ENCODE data around the gene BMERB1.

- no peak for TF ChIP-seq TCF7L2 (IDR thresholded peaks at IDR 0.05; ENCODE audit: low read depth, low read length)
- no peak for TF ChIP-seq CTCF (IDR thresholded peaks at IDR 0.05)
- TF ChIP-seq POLR2AphosphoS5 (IDR thresholded peaks at IDR 0.05; ENCODE audit: low read depth, low read length), result no peak
- no peak for TF ChIP-seq REST (IDR thresholded peaks at IDR 0.05; ENCODE audit: insufficient read depth in 1 of 2, low read depth in 2 of 2, low read length in 1 of 2)
- TF ChIP-seq SIN3A (IDR thresholded peaks at IDR 0.05; ENCODE audit: borderline replicate concordance, insufficient read depth, low read depth, low read length), result no peak
Observed at GRCh38 chr16:15516609-15517008, 82.2 kb downstream of the BMERB1 start.
